SK-N-SH treated with all-trans-retinoic acid at 6 μM for 48 hours (cell line): Measurements from ENCODE around the gene NTM.

Experiments
- ATAC-seq: fragments of 200-7000 bp; cut with Tn5 transposase; 3 replicates; pipeline ENCODE4 v1.9.1; 2020; ENCODE audit warnings: mild to moderate bottlenecking, moderate library complexity
- ARNTL ChIP-seq: fragments of 450-650 bp; formaldehyde crosslinking; IDR thresholded peaks from 2 replicates; pipeline ENCODE4 v1.5.0; 2020; ENCODE audit warnings: low read depth, mild to moderate bottlenecking, moderate library complexity, borderline replicate concordance
- BACH2 ChIP-seq: fragments of 250-450 bp; sonication (Bioruptor Pico); IDR thresholded peaks from 2 replicates; pipeline ENCODE4 v1.9.0; 2021; ENCODE audit warnings: mild to moderate bottlenecking, borderline replicate concordance
- CREB5 ChIP-seq: fragments of 250-450 bp; sonication (Bioruptor Pico); IDR thresholded peaks from 2 replicates; pipeline ENCODE4 v1.5.1; 2020; ENCODE audit warnings: low read depth, mild to moderate bottlenecking, moderate library complexity
- CSRNP3 ChIP-seq: fragments of 250-450 bp; sonication (Bioruptor Pico); IDR thresholded peaks from 2 replicates; pipeline ENCODE4 v1.5.1; 2021; ENCODE audit warnings: mild to moderate bottlenecking, moderate library complexity
- ESRRG ChIP-seq: fragments of 250-450 bp; sonication (Bioruptor Pico); IDR thresholded peaks from 2 replicates; pipeline ENCODE4 v1.6.1; 2021; ENCODE audit warnings: mild to moderate bottlenecking
- GLIS3 ChIP-seq: fragments of 250-450 bp; sonication (Bioruptor Pico); IDR thresholded peaks from 2 replicates; pipeline ENCODE4 v1.5.0; 2020; ENCODE audit warnings: mild to moderate bottlenecking, moderate library complexity
- OSR1 ChIP-seq: fragments of 250-450 bp; sonication (Bioruptor Pico); IDR thresholded peaks from 2 replicates; pipeline ENCODE4 v1.8.0; 2022; ENCODE audit warnings: moderate library complexity, mild to moderate bottlenecking, inconsistent platforms
- PATZ1 ChIP-seq: fragments of 250-450 bp; sonication (Bioruptor Pico); IDR thresholded peaks from 2 replicates; pipeline ENCODE4 v1.8.0; 2020; ENCODE audit warnings: mild to moderate bottlenecking, moderate library complexity, borderline replicate concordance
- POU6F1 ChIP-seq: fragments of 250-450 bp; sonication (Bioruptor Pico); IDR thresholded peaks from 2 replicates; pipeline ENCODE4 v1.8.0; 2021; ENCODE audit warnings: low read depth, mild to moderate bottlenecking, moderate library complexity, borderline replicate concordance
- SNAI2 ChIP-seq: fragments of 250-450 bp; sonication (Bioruptor Pico); IDR thresholded peaks from 2 replicates; pipeline ENCODE4 v1.5.0; 2020; ENCODE audit warnings: mild to moderate bottlenecking, moderate library complexity
- TCF4 ChIP-seq: fragments of 250-450 bp; sonication (Bioruptor Pico); IDR thresholded peaks from 2 replicates; pipeline ENCODE4 v1.8.0; 2021; ENCODE audit warnings: mild to moderate bottlenecking, moderate library complexity, borderline replicate concordance
- TOX ChIP-seq: fragments of 250-450 bp; sonication (Bioruptor Pico); IDR thresholded peaks from 2 replicates; pipeline ENCODE4 v1.8.0; 2021; ENCODE audit warnings: mild to moderate bottlenecking, moderate library complexity, borderline replicate concordance
- TSHZ2 ChIP-seq: fragments of 250-450 bp; sonication (Bioruptor Pico); IDR thresholded peaks from 2 replicates; pipeline ENCODE4 v1.5.0; 2020; ENCODE audit warnings: mild to moderate bottlenecking, moderate library complexity
- ZFP30 ChIP-seq: fragments of 450-650 bp; formaldehyde crosslinking; IDR thresholded peaks from 2 replicates; pipeline ENCODE4 v1.5.0; 2022; ENCODE audit warnings: mild to moderate bottlenecking, moderate library complexity
- ZNF70 ChIP-seq: fragments of 450-650 bp; formaldehyde crosslinking; IDR thresholded peaks from 2 replicates; pipeline ENCODE4 v1.5.0; 2020; ENCODE audit warnings: mild to moderate bottlenecking, moderate library complexity
- ZNF8 ChIP-seq: fragments of 450-650 bp; formaldehyde crosslinking; IDR thresholded peaks from 2 replicates; pipeline ENCODE4 v1.5.0; 2020; ENCODE audit warnings: mild to moderate bottlenecking, moderate library complexity

The NTM gene

GRCh38 chr11:131682373-131683015 is 312.1 kb downstream of the NTM start:
- no peak for TF ChIP-seq ZNF8 (CRISPR knock-in tag)
- TF ChIP-seq TSHZ2 (CRISPR knock-in tag): no peak
- no peak for TF ChIP-seq CREB5 (CRISPR knock-in tag)
- ATAC-seq: no peak

- ATAC-seq: no peak
- no peak for TF ChIP-seq ZFP30 (CRISPR knock-in tag)
- no peak for TF ChIP-seq TSHZ2 (CRISPR knock-in tag)
- no peak for TF ChIP-seq CSRNP3 (CRISPR knock-in tag)
- no peak for TF ChIP-seq TOX (CRISPR knock-in tag)
- TF ChIP-seq CREB5 (CRISPR knock-in tag): no peak
- no peak for TF ChIP-seq ESRRG (CRISPR knock-in tag)
- no peak for TF ChIP-seq ARNTL (CRISPR knock-in tag)
- no peak for TF ChIP-seq ZNF70 (CRISPR knock-in tag)
- TF ChIP-seq BACH2 (CRISPR knock-in tag): no peak
- TF ChIP-seq PATZ1 (CRISPR knock-in tag): no peak
- TF ChIP-seq POU6F1 (CRISPR knock-in tag): no peak
- no peak for TF ChIP-seq ZNF8 (CRISPR knock-in tag)
These were observed 312.7 kb downstream of the NTM start for GRCh38 chr11:131683131-131683530.

GRCh38 chr11:131683666-131684065 is 313.3 kb downstream of the NTM start:
- no peak for ATAC-seq
- no peak for TF ChIP-seq OSR1
- TF ChIP-seq CSRNP3 (CRISPR knock-in tag): no peak
- no peak for TF ChIP-seq TOX (CRISPR knock-in tag)
- no peak for TF ChIP-seq CREB5 (CRISPR knock-in tag)
- no peak for TF ChIP-seq GLIS3 (CRISPR knock-in tag)
- TF ChIP-seq ZNF70 (CRISPR knock-in tag): no peak
- no peak for TF ChIP-seq SNAI2 (CRISPR knock-in tag)
- TF ChIP-seq ZNF8 (CRISPR knock-in tag): no peak
- TF ChIP-seq TCF4: no peak
